HL-60 (cell line): Measurements from ENCODE around the gene ACSL5.

ENCODE experiments used
- DNase-seq, 2 experiments: peaks; one replicate each; pipeline ENCODE4 v3.0.0-alpha.2; 2010 to 2020; ENCODE audit warnings: low read depth in 1 of 2, low spot score in 1 of 2
- H3K27ac ChIP-seq: fragments of 250-450 bp; sonication (Bioruptor Pico); replicated peaks from 2 replicates; pipeline ENCODE4 v1.5.1; 2020; ENCODE audit warnings: mild to moderate bottlenecking, moderate library complexity
- H3K27me3 ChIP-seq: fragments of 250-450 bp; sonication (Bioruptor Pico); 2 replicates; pipeline ENCODE4 v1.5.1; 2021; ENCODE audit warnings: mild to moderate bottlenecking, moderate library complexity; ENCODE audit not compliant: insufficient read depth, poor library complexity, severe bottlenecking
- H3K4me3 ChIP-seq: replicated peaks from 2 replicates; pipeline ENCODE4 v1.5.1; 2011; ENCODE audit warnings: mild to moderate bottlenecking, control low read depth, low read length; ENCODE audit not compliant: insufficient read depth
- CTCF ChIP-seq: IDR thresholded peaks from one replicate; pipeline ENCODE4 v1.5.1; 2011; ENCODE audit warnings: low read length, control low read depth, inconsistent platforms; ENCODE audit not compliant: insufficient read depth
- GABPA ChIP-seq: IDR thresholded peaks from 2 replicates; pipeline ENCODE4 v1.6.1; 2012; ENCODE audit warnings: low read depth
- POLR2AphosphoS5 ChIP-seq: IDR thresholded peaks from 2 replicates; pipeline ENCODE4 v1.6.1; 2012; ENCODE audit warnings: low read depth
- REST ChIP-seq: IDR thresholded peaks from 2 replicates; pipeline ENCODE4 v1.6.1; 2012; ENCODE audit warnings: low read depth; ENCODE audit not compliant: insufficient replicate concordance
- SPI1 ChIP-seq: IDR thresholded peaks from 2 replicates; pipeline ENCODE4 v1.6.1; 2012; ENCODE audit warnings: low read depth, mild to moderate bottlenecking, borderline replicate concordance

Gene ACSL5

GRCh38 chr10:112347709-112348671 lies 25.9 kb upstream of the ACSL5 start:
- no peaks in the 10 kb centered on the region for H3K27me3 ChIP-seq
- TF ChIP-seq SPI1 (no peak), POLR2AphosphoS5 (no peak), REST (no peak), CTCF (no peak), GABPA (no peak)
- no peak for DNase-seq

GRCh38 chr10:112348759-112349158 lies 25.2 kb upstream of the ACSL5 start:
- no peak for DNase-seq
- no peak for TF ChIP-seq REST
- no peak for TF ChIP-seq GABPA
- no peak for TF ChIP-seq CTCF
- no peak for TF ChIP-seq POLR2AphosphoS5
- no peak for TF ChIP-seq SPI1
- H3K27me3 ChIP-seq = no peaks in the 10 kb centered on the region

More at GRCh38 chr10:112347709-112348671, 25.9 kb upstream of the ACSL5 start:
- Histone ChIP-seq H3K27ac (no peak overlapping the region), H3K4me3 (no peak overlapping the region)

GRCh38 chr10:112349521-112350085 lies 24.3 kb upstream of the ACSL5 start:
- DNase-seq = no peak
- Histone ChIP-seq H3K27ac (no peak overlapping the region), H3K27me3 (no peaks in the 10 kb centered on the region), H3K4me3 (no peak overlapping the region)
- TF ChIP-seq CTCF (no peak), GABPA (no peak), SPI1 (no peak), POLR2AphosphoS5 (no peak), REST (no peak)

More at GRCh38 chr10:112348759-112349158, 25.2 kb upstream of the ACSL5 start:
- H3K4me3 ChIP-seq = no peak overlapping the region
- no peak overlapping the region for H3K27ac ChIP-seq
